Loucy (cell line): Measurements from ENCODE around the gene RBSN.

Experiments used
- CTCF ChIP-seq: fragments of 200-600 bp; sonication (generic); conservative IDR thresholded peaks from 2 replicates; pipeline ENCODE4 v1.5.1; 2014; ENCODE audit warnings: mild to moderate bottlenecking, antibody characterized with exemption, low read length
- EZH2phosphoT487 ChIP-seq: fragments of 200-600 bp; IDR thresholded peaks from 2 replicates; pipeline ENCODE4 v1.6.1; 2018; ENCODE audit warnings: antibody characterized with exemption, mild to moderate bottlenecking, moderate library complexity, borderline replicate concordance

- TF ChIP-seq CTCF: no peak
- TF ChIP-seq EZH2phosphoT487: no peak
Measured at GRCh38 chr3:15044326-15044725, 54.6 kb downstream of the RBSN start.
